ENCODE measurements around the gene STAG3.

DNA sequence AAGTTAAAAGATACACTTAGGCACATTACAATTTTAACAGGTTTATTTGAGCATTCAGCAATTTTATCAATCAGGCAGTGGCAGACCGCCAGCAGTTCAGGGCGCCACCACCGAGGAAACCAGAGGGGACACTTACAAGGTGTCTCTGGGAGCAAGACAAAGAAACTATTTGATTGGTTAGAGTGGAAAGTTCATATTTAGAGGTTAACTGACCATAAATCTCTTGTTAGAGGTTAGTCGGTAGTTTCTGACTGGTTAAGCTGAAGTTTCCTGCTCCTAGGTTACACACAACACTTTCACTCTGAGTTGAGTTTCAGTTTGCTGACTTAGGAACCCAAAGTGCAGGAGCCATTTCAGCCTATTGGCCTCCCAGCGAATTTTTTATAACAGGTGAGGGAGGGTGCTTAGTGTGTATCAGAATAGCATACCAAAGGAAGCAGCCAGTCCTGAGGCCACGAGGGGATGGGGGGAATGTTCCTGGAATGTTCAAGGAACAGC is 31.2 kb downstream of the STAG3 start:
- TF ChIP-seq ZFP30 (CRISPR knock-in tag; IDR thresholded peaks at IDR 0.05) (no peak), ARNTL (CRISPR knock-in tag; IDR thresholded peaks at IDR 0.05; ENCODE audit: borderline replicate concordance, low read depth) (no peak), TOX (CRISPR knock-in tag; IDR thresholded peaks at IDR 0.05; ENCODE audit: borderline replicate concordance) (no peak), RARB (CRISPR knock-in tag; IDR thresholded peaks at IDR 0.05) (no peak), SNAI2 (CRISPR knock-in tag; IDR thresholded peaks at IDR 0.05) (no peak)
- TF ChIP-seq, protein P1, sequence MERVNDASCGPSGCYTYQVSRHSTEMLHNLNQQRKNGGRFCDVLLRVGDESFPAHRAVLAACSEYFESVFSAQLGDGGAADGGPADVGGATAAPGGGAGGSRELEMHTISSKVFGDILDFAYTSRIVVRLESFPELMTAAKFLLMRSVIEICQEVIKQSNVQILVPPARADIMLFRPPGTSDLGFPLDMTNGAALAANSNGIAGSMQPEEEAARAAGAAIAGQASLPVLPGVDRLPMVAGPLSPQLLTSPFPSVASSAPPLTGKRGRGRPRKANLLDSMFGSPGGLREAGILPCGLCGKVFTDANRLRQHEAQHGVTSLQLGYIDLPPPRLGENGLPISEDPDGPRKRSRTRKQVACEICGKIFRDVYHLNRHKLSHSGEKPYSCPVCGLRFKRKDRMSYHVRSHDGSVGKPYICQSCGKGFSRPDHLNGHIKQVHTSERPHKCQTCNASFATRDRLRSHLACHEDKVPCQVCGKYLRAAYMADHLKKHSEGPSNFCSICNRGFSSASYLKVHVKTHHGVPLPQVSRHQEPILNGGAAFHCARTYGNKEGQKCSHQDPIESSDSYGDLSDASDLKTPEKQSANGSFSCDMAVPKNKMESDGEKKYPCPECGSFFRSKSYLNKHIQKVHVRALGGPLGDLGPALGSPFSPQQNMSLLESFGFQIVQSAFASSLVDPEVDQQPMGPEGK (CRISPR knock-in tag; IDR thresholded peaks at IDR 0.05; ENCODE audit: borderline replicate concordance) = no peak
